SJSA1 (cell line): ENCODE measurements around the gene ACTR10. TPM values are rescaled to one million over a fixed set of nuclear protein-coding genes. Genes with fewer than 3 reads are reported as not detected.

Experiments used
- DNase-seq, 2 experiments: peaks; one replicate each; pipeline ENCODE4 v3.0.0-alpha.2; 2015 to 2020; ENCODE audit warnings: low spot score in 2 of 2, low read depth in 1 of 2
- H3K27ac ChIP-seq: fragments of 250-450 bp; sonication (Bioruptor Pico); 2 replicates; pipeline ENCODE4 v1.5.1; 2020; ENCODE audit warnings: mild to moderate bottlenecking, moderate library complexity
- H3K27me3 ChIP-seq: fragments of 250-450 bp; sonication (Bioruptor Pico); replicated peaks from 2 replicates; pipeline ENCODE4 v1.5.1; 2020; ENCODE audit warnings: mild to moderate bottlenecking, moderate library complexity
- H3K36me3 ChIP-seq: fragments of 250-450 bp; sonication (Bioruptor Pico); 2 replicates; pipeline ENCODE4 v1.5.1; 2020; ENCODE audit warnings: mild to moderate bottlenecking
- H3K4me1 ChIP-seq: fragments of 250-450 bp; sonication (Bioruptor Pico); replicated peaks from 2 replicates; pipeline ENCODE4 v1.6.1; 2021; ENCODE audit warnings: mild to moderate bottlenecking
- H3K4me3 ChIP-seq: fragments of 250-450 bp; sonication (Bioruptor Pico); 2 replicates; pipeline ENCODE4 v1.5.1; 2020; ENCODE audit warnings: mild to moderate bottlenecking
- H3K9me3 ChIP-seq: fragments of 250-450 bp; sonication (Bioruptor Pico); replicated peaks from 2 replicates; pipeline ENCODE4 v1.5.1; 2020; ENCODE audit warnings: mild to moderate bottlenecking
- total RNA-seq: library from RNA; depleted of rRNA; stranded (reverse); fragments of >200 nt; shearing (Covaris generic); gene quantifications from 2 replicates; pipeline ENCODE4 v1.2.3, GENCODE V29; 2014

Gene ACTR10
- total RNA-seq, 1 experiment from 2014 or later, result 82.6 TPM

DNA sequence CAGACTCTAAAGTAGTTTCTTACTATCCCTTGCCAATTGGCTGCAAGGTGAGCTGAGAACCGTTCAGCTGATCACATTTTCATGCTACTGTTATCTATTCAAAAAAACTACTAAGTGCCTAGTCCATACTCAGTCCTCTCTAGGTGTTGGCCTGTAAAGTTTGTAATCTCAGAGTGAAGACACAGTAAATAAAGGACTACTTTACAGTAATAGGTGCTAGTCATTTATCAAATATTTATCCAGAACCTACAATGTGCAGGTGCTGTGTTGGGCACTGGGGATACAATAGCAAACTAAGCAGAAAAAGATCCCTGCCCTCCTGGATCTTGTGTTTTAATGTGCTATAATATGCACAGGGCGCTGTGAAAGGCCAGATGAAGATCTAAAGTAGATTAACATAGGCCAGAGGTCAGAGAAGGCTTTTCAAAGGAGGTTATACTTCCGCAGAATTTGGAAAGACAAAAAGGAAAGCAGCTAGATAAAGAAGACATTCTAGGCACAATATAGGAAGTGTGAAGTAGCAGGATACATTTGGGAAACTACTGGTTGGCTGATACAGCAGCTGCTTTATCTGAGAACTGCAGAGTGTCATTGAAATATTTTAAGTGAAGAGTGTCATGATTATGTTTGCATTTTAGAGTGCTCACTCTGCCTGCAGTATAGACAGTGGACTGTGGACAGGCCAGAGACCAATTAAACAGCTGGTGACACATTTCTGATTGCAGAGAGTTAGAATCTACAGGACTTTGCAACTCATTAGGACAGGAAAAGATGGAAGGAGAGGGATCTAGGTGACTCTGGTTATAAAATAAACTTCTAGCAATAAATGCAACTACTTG, 8.0 kb upstream of the ACTR10 start:
- H3K27ac ChIP-seq, result no peak overlapping the region
- H3K4me1 ChIP-seq, result no peaks in the 10 kb centered on the region
- no peaks in the 10 kb centered on the region for H3K9me3 ChIP-seq
- H3K27me3 ChIP-seq, result peaks cover 17% of the 10 kb centered on the region; the same call in 1 of the 2 replicates
- H3K36me3 ChIP-seq, result no peaks in the 10 kb centered on the region
- DNase-seq, result no peak
- no peak overlapping the region for H3K4me3 ChIP-seq

DNA sequence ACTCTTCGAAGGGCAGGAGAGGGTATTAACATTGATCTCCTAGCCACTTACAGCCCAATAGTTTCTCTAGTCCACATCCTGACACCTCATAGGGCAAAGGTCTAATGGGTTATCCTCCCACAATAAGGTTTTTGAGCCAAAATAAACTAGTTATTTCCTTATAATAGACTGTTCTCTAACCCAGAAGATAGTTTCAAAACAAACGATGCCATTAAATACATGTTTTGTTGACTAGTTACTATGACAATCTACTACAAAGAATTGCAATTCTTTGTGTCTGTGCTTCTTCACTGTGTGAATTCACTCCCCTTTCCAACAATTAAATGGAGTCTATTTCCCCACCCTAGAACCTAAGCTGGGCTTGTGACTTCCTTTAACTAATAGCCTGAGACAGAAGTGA, 6.4 kb upstream of the ACTR10 start:
- no peaks in the 10 kb centered on the region for H3K4me1 ChIP-seq
- peaks cover 17% of the 10 kb centered on the region; the same call in 1 of the 2 replicates for H3K27me3 ChIP-seq
- no peaks in the 10 kb centered on the region for H3K9me3 ChIP-seq
- H3K27ac ChIP-seq, result no peak overlapping the region
- no peak for DNase-seq
- no peak overlapping the region for H3K4me3 ChIP-seq
- no peaks in the 10 kb centered on the region for H3K36me3 ChIP-seq

DNA sequence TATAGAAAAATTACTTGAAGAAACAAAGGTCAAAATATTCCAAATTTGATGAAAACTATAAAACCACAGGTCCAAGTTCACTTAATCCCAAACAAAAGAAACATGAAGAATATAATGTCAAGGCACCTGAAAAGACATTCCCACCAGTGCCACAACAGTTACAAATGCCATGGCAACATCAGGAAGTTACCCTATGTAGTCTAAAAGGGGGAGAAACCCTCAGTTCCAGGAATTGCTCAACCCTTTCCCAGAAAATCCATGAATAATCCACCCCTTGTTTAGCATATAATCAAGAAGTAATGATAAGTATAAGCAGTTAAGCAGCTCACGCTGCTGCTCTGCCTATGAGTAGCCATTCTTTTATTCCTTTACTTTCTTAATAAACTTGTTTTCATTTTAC, 3.8 kb upstream of the ACTR10 start:
- DNase-seq, result no peak
- no peak overlapping the region for H3K4me3 ChIP-seq
- no peaks in the 10 kb centered on the region for H3K9me3 ChIP-seq
- H3K27me3 ChIP-seq, result peaks cover 17% of the 10 kb centered on the region; the same call in 1 of the 2 replicates
- peaks cover 6% of the 10 kb centered on the region for H3K36me3 ChIP-seq
- no peak overlapping the region for H3K27ac ChIP-seq
- H3K4me1 ChIP-seq, result peaks cover 7% of the 10 kb centered on the region; the same call in 1 of the 2 replicates

DNA sequence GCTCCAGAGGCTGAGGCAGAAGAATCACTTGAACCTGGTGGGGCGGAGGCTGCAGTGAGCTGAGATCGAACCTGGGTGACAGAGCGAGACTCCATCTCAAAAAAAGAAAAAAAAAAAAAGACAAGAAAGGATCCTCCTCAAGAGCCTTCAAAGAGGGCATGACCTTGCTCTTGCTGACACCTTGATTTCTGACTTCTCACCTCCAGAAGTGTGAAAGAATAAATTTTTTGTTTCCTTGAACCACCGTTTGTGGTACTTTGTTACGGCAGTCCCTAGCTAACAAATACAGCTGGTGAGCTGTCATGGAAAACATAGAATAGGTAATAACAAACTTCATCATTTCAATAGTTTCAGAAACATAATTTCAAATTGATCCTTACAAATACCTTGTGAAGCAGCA, 1.9 kb upstream of the ACTR10 start:
- no peak overlapping the region for H3K4me3 ChIP-seq
- H3K4me1 ChIP-seq, result peaks cover 10% of the 10 kb centered on the region; the same call in 1 of the 2 replicates
- peaks cover 8% of the 10 kb centered on the region; the same call in 1 of the 2 replicates for H3K27me3 ChIP-seq
- H3K9me3 ChIP-seq, result no peaks in the 10 kb centered on the region
- no peak for DNase-seq
- H3K36me3 ChIP-seq, result peaks cover 6% of the 10 kb centered on the region
- no peak overlapping the region for H3K27ac ChIP-seq

DNA sequence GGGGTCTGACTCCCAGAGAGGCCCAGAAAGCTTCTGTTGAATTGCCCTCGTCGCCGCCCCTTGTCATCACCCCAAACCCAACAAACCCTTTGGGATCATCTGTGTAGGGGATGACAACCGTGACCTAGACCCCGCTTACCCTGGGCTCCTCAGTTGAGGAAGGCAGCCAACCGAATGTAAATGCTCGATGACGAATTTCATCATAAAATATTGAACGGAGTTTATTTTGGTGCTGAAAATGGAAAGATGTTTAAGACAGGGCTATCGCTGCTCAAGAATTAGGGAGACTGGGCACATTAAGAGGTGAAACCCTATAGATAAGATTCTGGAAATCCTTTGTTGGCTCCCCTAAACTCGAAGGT, 512 bp downstream of the ACTR10 start:
- Histone ChIP-seq H3K4me3 (peak overlapping the region; percentile 92), H3K27me3 (peaks cover 8% of the 10 kb centered on the region; the same call in 1 of the 2 replicates), H3K36me3 (peaks cover 9% of the 10 kb centered on the region), H3K27ac (peak overlapping the region; percentile 95), H3K9me3 (no peaks in the 10 kb centered on the region), H3K4me1 (peaks cover 10% of the 10 kb centered on the region; the same call in 1 of the 2 replicates)
- no peak for DNase-seq

DNA sequence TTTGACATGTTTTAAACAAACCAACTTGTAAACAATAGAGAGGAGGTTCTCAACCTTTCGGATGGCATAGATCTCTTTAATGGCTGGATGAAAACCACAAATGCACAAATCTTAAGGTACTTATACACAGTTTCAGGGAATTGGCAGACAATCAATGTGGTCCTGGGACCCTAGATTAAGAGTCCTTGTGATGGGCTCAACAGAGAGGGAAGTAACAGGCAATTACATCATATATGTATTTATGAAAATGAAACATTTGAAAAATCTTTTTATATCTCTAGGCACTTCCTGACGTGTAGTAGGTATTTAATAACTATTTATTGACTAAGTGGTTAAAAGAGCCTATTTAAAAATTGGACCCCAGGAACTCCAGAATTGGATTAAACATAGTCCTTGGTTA, 897 bp downstream of the ACTR10 start:
- peaks cover 10% of the 10 kb centered on the region; the same call in 1 of the 2 replicates for H3K4me1 ChIP-seq
- DNase-seq, result no peak
- H3K36me3 ChIP-seq, result peaks cover 9% of the 10 kb centered on the region
- H3K27me3 ChIP-seq, result peaks cover 8% of the 10 kb centered on the region; the same call in 1 of the 2 replicates
- H3K9me3 ChIP-seq, result no peaks in the 10 kb centered on the region
- H3K27ac ChIP-seq, result peak overlapping the region; percentile 95; the same call in 1 of the 2 replicates
- peak overlapping the region; percentile 92 for H3K4me3 ChIP-seq

DNA sequence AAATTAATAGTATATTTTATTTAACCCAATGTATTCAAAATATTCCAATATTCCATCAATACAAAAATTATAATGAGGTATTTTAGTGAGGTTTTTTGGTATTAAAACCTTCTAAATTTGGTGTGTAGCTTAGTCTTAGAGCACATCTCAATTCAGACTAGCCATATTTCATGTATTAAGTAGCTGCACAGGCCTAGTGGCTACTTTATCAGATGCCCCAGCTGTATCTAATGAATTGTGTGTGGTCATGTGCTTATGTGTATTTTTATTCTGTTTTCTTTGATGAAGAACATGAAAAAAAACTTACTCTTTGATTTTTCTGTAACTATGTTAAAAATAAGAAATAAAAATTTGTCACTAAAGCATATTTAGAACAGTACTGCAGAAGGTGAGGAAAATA, 13.2 kb downstream of the ACTR10 start:
- H3K4me1 ChIP-seq, result peaks cover 6% of the 10 kb centered on the region; the same call in 1 of the 2 replicates
- H3K36me3 ChIP-seq, result peaks cover 55% of the 10 kb centered on the region
- DNase-seq, result no peak
- no peaks in the 10 kb centered on the region for H3K9me3 ChIP-seq
- no peak overlapping the region for H3K4me3 ChIP-seq
- no peak overlapping the region for H3K27ac ChIP-seq
- no peaks in the 10 kb centered on the region for H3K27me3 ChIP-seq

DNA sequence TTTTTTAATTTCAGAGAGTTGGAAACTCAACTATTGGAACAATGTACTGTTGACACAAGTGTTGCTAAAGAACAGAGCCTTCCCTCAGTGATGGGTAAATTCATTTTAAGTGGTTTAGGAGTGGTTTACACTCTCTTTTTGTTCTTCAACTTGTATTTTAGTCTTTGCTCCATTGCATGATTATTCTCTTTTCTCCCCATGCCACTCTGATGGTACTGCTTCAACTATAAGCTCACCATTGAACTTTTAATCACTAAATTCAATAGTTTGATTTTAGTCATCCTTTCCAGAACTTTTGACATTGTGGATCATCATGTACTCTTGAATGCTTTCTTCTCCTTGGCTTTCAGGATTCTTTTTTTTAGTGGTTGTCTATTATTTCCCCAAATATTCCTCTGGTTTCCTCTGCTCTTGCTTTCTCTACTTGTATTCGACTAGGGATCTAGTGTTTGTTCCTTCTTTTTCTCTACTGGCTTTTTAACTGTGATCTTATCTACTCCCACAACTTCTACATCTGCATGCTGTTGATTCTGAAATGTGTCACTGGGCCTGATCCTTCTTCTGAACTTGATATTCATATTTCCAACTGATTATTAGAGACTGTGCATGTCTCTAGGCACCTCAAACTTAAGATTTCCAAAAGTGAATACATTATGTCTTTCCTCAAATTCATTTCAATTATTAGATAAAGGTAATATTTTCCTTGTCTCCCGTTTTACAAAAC, 15.4 kb downstream of the ACTR10 start:
- peaks cover 38% of the 10 kb centered on the region for H3K36me3 ChIP-seq
- peaks cover 6% of the 10 kb centered on the region; the same call in 1 of the 2 replicates for H3K4me1 ChIP-seq
- no peak overlapping the region for H3K4me3 ChIP-seq
- no peaks in the 10 kb centered on the region for H3K9me3 ChIP-seq
- no peaks in the 10 kb centered on the region for H3K27me3 ChIP-seq
- no peak for DNase-seq
- H3K27ac ChIP-seq, result no peak overlapping the region

DNA sequence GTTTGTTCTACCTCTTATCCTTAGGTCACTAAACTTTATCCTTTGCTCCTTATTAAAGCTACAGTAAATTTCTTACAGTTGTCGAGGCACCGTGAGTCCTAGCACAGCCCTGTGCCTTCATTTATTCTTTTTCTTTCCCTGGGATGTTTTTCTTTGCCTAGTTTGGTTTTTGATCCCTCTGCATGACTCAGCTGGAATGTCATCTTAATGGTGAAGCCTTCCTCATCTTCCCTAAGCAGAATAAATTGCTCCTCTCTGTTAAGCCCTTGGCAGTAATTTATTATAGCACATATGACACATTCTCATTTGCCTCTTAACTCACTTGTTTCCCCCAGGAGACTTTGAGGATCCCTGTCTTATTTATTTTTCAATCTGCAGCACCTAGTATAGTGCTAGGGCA, 16.6 kb downstream of the ACTR10 start:
- Histone ChIP-seq H3K4me3 (no peak overlapping the region), H3K9me3 (no peaks in the 10 kb centered on the region), H3K36me3 (peaks cover 37% of the 10 kb centered on the region), H3K27me3 (no peaks in the 10 kb centered on the region), H3K4me1 (peaks cover 6% of the 10 kb centered on the region; the same call in 1 of the 2 replicates), H3K27ac (no peak overlapping the region)
- DNase-seq, result no peak

DNA sequence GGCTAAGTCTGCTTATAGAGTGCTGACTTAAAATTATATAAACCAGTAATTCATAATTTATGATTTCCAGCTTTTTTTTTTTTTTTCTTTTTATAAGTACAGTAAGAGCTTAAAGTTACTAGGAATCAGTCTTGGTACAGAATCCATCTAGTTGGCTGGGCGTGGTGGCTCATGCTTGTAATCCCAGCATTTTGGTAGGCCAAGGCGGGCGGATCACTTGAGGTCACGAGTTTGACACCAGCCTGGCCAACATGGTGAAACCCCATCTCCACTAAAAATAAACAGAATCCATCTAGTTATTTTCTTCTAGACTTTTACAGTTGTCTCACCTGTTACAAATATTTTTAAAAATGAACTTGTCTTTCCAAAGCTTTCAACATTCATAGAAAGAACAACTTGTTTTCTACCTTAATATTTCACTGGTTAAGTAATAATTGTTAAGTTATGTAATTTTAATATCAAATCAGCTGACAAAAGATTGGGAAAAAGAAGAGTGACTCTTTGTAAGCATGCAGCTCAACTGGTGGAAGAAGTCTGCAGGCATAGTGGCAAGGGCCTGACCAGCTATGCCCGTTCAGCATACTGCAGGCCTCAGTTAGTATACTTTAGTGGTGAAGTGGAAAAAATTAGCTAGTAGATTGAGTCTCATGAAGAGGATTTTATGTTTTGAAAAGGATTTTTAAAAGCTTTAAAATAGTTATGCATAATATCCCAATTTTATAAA, 27.3 kb downstream of the ACTR10 start:
- Histone ChIP-seq H3K36me3 (peaks cover 2% of the 10 kb centered on the region; the same call in 1 of the 2 replicates), H3K4me1 (no peaks in the 10 kb centered on the region), H3K4me3 (no peak overlapping the region), H3K27ac (no peak overlapping the region), H3K9me3 (no peaks in the 10 kb centered on the region), H3K27me3 (no peaks in the 10 kb centered on the region)
- DNase-seq, result no peak

DNA sequence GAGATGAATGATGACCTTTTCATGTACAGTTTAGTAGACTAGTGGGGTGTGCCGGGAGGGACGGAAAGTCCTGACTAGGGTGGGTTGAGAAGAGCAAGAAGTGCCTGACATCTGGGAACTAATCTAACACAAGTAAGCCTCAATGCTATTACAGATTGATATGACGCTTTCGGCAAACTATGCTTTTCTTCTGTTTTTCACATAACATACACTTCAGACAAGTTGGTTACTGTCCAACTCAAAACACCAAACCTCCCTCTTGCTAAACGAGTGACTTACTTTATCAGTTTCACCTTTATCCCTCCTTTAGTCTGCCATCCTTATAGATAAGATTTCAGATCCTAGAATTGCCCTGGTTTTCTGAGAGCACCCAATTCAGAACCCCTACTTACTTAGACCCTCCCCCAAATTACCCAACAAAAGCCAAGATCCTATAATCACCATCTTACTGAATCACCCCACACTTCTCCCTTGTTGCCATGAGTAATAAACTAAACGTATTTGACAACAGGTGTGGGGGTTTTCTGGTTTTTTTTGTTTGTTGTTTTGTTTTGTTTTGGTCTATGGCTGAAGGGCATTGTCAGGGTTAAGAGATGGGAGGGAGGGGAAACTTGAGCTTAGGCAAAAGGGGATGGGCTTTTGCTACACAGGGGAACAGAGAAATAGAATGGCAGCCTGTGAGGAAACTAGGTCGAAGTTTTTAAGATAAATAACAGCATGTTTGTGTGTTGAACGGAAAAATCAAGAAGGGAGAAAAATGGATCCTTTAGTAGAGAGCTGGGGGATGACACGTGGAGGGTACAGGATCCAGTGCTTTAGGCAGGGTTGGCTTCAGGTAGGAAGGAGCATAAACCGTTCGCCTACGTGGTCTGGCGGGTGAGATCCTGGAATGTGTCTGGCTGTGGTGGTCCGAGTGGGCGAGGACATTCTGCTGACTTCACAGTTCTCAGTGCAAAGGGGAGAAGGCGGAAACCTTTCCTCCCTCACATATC, 38.6 kb downstream of the ACTR10 start:
- no peaks in the 10 kb centered on the region for H3K9me3 ChIP-seq
- peak in 1 of 2 experiments; percentile 11 for DNase-seq
- H3K4me1 ChIP-seq, result peaks cover 6% of the 10 kb centered on the region; the same call in 1 of the 2 replicates
- H3K27ac ChIP-seq, result no peak overlapping the region
- H3K4me3 ChIP-seq, result peak overlapping the region; percentile 41
- H3K36me3 ChIP-seq, result no peaks in the 10 kb centered on the region
- H3K27me3 ChIP-seq, result no peaks in the 10 kb centered on the region

DNA sequence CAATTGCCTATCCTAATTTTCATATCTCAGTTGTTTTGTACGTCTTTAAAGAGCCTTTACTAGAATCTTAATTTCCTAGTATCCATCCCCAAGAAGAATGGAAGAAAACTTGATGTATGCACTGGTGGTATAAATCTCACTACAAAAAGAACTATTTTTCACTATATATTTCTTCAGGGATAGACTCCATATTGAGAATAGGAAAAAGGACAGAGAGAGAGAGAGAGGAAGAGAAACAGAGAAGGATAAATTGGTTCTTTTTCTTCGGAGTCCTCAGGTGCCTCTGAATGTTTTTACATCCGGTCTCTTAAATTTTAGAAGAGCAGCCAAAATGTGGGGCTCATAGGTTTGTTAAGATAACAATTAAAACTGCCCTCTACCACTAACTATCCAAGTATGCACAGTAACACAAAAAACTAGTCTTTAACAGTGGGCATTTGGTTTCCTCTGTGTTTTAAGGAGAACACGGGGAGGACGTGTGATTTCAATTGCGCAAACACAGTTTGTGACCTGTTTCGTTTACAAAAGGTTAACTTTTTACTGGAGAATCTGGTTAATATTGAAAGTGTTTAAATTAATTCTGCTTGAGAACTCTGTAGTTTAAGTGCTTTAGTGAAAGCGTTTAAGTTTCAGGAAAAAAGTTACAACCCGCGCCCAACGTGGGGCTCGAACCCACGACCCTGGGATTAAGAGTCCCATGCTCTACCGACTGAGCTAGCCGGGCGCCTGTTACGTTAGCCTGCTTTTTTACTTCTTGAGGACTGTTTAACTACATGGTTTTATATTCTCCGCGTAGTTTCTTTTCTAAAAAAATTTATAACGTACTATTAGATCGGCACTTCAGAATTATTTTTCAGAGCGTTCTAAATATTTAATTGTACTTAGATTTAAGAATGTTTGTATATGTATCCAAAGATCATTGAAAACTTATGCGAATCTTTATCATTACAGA, 39.6 kb downstream of the ACTR10 start:
- peak; percentile 57 to 75 for DNase-seq
- no peaks in the 10 kb centered on the region for H3K27me3 ChIP-seq
- no peak overlapping the region for H3K27ac ChIP-seq
- H3K4me1 ChIP-seq, result peaks cover 6% of the 10 kb centered on the region; the same call in 1 of the 2 replicates
- H3K36me3 ChIP-seq, result no peaks in the 10 kb centered on the region
- H3K9me3 ChIP-seq, result no peaks in the 10 kb centered on the region
- H3K4me3 ChIP-seq, result peak overlapping the region; percentile 41
